Peyer's patch (tissue), 4 donors: ENCODE measurements around the gene PAEP. TPM values are rescaled to one million over a fixed set of nuclear protein-coding genes. Genes with fewer than 3 reads are reported as not detected.

Source experiments
- DNase-seq, 3 donors: peaks; one replicate each; pipeline ENCODE4 v3.0.0-alpha.2; 2017 to 2019
- H3K27ac ChIP-seq, 4 donors: fragments of 200-600 bp; sonication (generic); one replicate each; pipeline ENCODE4 v1.5.1; 2016 to 2019
- H3K27me3 ChIP-seq, 2 donors: fragments of 200-600 bp; sonication (generic); one replicate each; pipeline ENCODE4 v1.5.1; 2019
- H3K36me3 ChIP-seq, 3 donors: fragments of 200-600 bp; sonication (generic); one replicate each; pipeline ENCODE4 v1.5.1; 2016 to 2019
- H3K4me1 ChIP-seq, 4 donors: fragments of 200-600 bp; sonication (generic); one replicate each; pipeline ENCODE4 v1.5.1; 2016 to 2019
- H3K4me3 ChIP-seq, 4 donors: fragments of 200-600 bp; sonication (generic); 1 replicate in 3 of 4; 2 replicates in 1 of 4; pipeline ENCODE4 v1.5.1; 2016 to 2019; ENCODE audit warnings: mild to moderate bottlenecking in 1 of 4
- H3K9me3 ChIP-seq, 4 donors: fragments of 200-600 bp; sonication (generic); one replicate each; pipeline ENCODE4 v1.5.1; 2016 to 2019; ENCODE audit warnings: mild to moderate bottlenecking in 1 of 4
- POLR2A ChIP-seq, 2 donors: fragments of 450-650 bp; IDR thresholded peaks; one replicate each; pipeline ENCODE4 v1.5.1; 2017; ENCODE audit warnings: antibody characterized with exemption in 2 of 2, mild to moderate bottlenecking in 2 of 2, moderate library complexity in 2 of 2
- total RNA-seq, 4 donors: library from RNA; depleted of rRNA; stranded (reverse); fragments of >200 nt; gene quantifications; one replicate each; pipeline ENCODE4 v1.1.0, GENCODE V29; 2016
- TF ChIP-seq, protein P1 (sequence below), 6 experiments: fragments of 450-650 bp in 4 of 6; fragments of 200-600 bp in 2 of 6; sonication (generic) in 1 of 6; IDR thresholded peaks; one replicate each; pipeline ENCODE4 v1.5.1; 2017 to 2019; ENCODE audit warnings: antibody characterized with exemption in 6 of 6, mild to moderate bottlenecking in 3 of 6, moderate library complexity in 1 of 6

PAEP gene
- total RNA-seq, 4 donors from 2014 or later: not detected

DNA sequence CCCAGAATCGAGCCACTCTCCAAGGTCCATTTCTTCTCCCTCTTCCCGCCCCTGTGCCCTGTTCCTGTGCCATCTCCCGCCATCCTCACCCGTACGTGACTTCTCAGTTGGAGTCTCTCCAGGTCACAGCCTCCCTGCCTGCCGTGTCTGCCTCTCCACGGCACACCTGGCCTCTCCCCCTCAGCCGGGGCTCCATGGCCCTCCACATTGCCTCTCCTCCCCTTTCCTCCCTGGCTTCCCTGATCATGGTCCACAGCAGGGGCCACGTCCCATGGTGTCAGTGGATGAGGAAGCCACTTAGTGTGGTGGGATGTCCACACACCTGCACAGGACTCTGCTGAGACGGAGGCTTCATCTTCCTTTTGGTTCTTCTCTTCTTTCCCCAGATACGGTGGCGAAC, 2.3 kb downstream of the PAEP start:
- H3K4me3 ChIP-seq: no peak overlapping the region
- TF ChIP-seq POLR2A (IDR thresholded peaks at IDR 0.05): no peak
- TF ChIP-seq, protein P1, sequence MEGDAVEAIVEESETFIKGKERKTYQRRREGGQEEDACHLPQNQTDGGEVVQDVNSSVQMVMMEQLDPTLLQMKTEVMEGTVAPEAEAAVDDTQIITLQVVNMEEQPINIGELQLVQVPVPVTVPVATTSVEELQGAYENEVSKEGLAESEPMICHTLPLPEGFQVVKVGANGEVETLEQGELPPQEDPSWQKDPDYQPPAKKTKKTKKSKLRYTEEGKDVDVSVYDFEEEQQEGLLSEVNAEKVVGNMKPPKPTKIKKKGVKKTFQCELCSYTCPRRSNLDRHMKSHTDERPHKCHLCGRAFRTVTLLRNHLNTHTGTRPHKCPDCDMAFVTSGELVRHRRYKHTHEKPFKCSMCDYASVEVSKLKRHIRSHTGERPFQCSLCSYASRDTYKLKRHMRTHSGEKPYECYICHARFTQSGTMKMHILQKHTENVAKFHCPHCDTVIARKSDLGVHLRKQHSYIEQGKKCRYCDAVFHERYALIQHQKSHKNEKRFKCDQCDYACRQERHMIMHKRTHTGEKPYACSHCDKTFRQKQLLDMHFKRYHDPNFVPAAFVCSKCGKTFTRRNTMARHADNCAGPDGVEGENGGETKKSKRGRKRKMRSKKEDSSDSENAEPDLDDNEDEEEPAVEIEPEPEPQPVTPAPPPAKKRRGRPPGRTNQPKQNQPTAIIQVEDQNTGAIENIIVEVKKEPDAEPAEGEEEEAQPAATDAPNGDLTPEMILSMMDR (IDR thresholded peaks at IDR 0.05): no peak
- no peaks in the 10 kb centered on the region for H3K4me1 ChIP-seq
- DNase-seq: peak in 1 of 3 donors; percentile 19
- no peak overlapping the region for H3K27ac ChIP-seq
- no peaks in the 10 kb centered on the region for H3K9me3 ChIP-seq
- H3K27me3 ChIP-seq: no peaks in the 10 kb centered on the region
- H3K36me3 ChIP-seq: no peaks in the 10 kb centered on the region

DNA sequence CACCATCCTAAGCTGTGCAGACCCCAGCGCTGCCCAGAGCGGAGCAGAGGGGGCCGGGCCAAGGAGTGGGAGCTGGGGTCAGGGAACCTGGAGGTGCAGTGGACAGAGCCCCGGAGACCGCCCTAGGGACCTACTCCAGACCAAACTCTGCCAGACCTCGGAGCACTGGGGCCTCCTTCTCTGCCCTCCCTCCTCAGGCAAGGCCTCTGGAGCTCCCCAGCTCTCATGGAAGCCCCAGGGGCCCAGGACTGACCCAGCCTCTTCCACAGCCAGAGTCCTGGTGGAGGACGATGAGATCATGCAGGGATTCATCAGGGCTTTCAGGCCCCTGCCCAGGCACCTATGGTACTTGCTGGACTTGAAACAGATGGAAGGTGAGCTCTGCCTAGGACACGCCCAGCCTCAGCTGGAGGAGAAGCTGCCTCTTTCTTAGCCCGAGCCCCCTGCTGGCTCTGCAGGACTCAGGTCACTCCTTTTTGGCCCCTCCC, 3.6 kb downstream of the PAEP start:
- no peak for TF ChIP-seq POLR2A (IDR thresholded peaks at IDR 0.05)
- TF ChIP-seq, protein P1 (IDR thresholded peaks at IDR 0.05): no peak
- Histone ChIP-seq H3K36me3 (no peaks in the 10 kb centered on the region), H3K9me3 (no peaks in the 10 kb centered on the region), H3K27ac (no peak overlapping the region), H3K4me1 (no peaks in the 10 kb centered on the region), H3K4me3 (no peak overlapping the region), H3K27me3 (no peaks in the 10 kb centered on the region)
- DNase-seq: peak in 1 of 3 donors; percentile 28

DNA sequence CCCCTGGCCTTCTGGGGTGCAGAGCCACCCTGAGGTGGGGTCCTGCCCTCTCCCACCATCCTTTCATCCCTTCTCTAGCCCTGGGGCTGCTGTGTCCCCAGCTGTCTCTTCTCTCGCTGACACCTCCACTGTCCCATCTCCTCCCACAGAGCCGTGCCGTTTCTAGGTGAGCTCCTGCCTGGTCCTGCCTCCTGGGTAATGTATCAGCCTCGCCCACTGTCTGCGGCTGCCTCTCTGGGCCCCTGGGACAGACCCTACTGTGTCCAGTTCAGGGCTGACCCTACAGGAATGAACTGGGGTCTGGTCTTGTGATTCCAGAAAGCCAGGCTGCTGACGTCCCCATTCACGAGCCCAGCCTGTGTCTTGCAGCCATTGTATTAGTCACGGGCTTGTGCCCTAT, 4.1 kb downstream of the PAEP start:
- DNase-seq: peak in 1 of 3 donors; percentile 14
- no peak overlapping the region for H3K27ac ChIP-seq
- TF ChIP-seq, protein P1 (IDR thresholded peaks at IDR 0.05): no peak
- no peaks in the 10 kb centered on the region for H3K4me1 ChIP-seq
- no peaks in the 10 kb centered on the region for H3K36me3 ChIP-seq
- no peaks in the 10 kb centered on the region for H3K9me3 ChIP-seq
- no peaks in the 10 kb centered on the region for H3K27me3 ChIP-seq
- H3K4me3 ChIP-seq: no peak overlapping the region

DNA sequence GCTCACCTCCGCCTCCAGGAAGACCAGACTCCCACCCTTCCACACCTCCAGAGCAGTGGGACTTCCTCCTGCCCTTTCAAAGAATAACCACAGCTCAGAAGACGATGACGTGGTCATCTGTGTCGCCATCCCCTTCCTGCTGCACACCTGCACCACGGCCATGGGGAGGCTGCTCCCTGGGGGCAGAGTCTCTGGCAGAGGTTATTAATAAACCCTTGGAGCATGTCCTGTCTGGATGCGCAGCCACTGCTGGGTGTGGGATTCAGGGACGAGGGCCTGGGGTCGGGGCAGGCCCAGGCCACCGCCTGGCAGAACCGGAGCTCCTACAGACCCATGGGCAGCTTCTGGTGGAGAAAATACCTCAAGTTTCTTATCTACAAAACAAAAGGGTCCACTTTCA, 5.0 kb downstream of the PAEP start:
- peak in 1 of 3 donors; percentile 15 for DNase-seq
- Histone ChIP-seq H3K27me3 (no peaks in the 10 kb centered on the region), H3K4me1 (no peaks in the 10 kb centered on the region), H3K9me3 (no peaks in the 10 kb centered on the region), H3K4me3 (no peak overlapping the region), H3K27ac (no peak overlapping the region), H3K36me3 (no peaks in the 10 kb centered on the region)
- TF ChIP-seq, protein P1 (IDR thresholded peaks at IDR 0.05): no peak
- TF ChIP-seq POLR2A (IDR thresholded peaks at IDR 0.05): no peak

DNA sequence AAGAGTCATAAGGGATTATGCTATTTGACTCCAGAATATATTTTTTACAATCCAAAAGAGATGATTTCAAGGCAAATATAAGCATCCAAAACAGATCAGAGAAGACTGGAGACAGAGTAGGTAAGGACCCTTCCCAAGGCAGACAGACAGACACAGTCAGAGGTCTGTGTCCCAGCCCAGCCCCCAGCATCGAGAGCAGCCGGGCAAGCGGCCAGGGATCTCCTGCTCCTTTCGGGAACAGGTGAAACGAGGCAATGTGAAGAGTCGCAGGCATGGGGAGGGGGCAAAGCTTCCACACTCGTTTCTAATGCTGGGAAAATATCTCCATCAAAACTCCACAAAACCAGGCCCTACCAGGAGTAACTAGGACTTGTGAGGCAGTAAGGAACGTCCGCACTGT, 5.8 kb downstream of the PAEP start:
- H3K36me3 ChIP-seq: no peaks in the 10 kb centered on the region
- TF ChIP-seq, protein P1 (IDR thresholded peaks at IDR 0.05): no peak
- no peak for TF ChIP-seq POLR2A (IDR thresholded peaks at IDR 0.05)
- no peaks in the 10 kb centered on the region for H3K4me1 ChIP-seq
- H3K27ac ChIP-seq: no peak overlapping the region
- H3K27me3 ChIP-seq: no peaks in the 10 kb centered on the region
- H3K9me3 ChIP-seq: no peaks in the 10 kb centered on the region
- peak in 1 of 3 donors; percentile 21 for DNase-seq
- H3K4me3 ChIP-seq: no peak overlapping the region

DNA sequence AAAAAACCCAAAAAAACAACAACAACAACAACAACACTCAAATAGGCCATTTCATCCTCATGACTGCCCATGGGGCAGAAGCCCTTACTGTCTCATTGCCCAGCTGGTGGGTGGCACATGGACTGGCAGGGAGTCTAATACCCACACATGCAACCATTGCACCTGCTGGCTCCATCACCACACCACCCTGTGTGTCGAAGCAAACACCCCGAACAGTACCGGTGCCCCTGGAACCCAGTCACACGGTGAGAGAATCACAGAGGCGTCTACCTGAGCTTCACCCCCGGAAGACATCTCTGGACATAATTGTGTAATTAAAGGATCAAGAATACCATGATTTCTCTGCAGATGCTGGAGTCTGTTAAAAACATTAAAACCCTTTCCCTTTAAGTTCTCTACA, 6.5 kb downstream of the PAEP start:
- no peak for DNase-seq
- Histone ChIP-seq H3K36me3 (no peaks in the 10 kb centered on the region), H3K27me3 (no peaks in the 10 kb centered on the region), H3K27ac (no peak overlapping the region), H3K9me3 (no peaks in the 10 kb centered on the region), H3K4me3 (no peak overlapping the region), H3K4me1 (no peaks in the 10 kb centered on the region)
- TF ChIP-seq, protein P1 (IDR thresholded peaks at IDR 0.05): no peak
- no peak for TF ChIP-seq POLR2A (IDR thresholded peaks at IDR 0.05)
